Muscle layer of duodenum (tissue), 2 donors: ENCODE data around the gene ZNF646.

Experiments used
- H3K27ac ChIP-seq: one replicate; pipeline ENCODE4 v1.7.0; 2013; ENCODE audit warnings: mild to moderate bottlenecking, low read length
- H3K27me3 ChIP-seq: one replicate; pipeline ENCODE4 v1.7.0; 2013; ENCODE audit warnings: low read depth, mild to moderate bottlenecking, control low read depth, low read length
- H3K36me3 ChIP-seq, 2 donors: one replicate each; pipeline ENCODE4 v1.7.0; 2013; ENCODE audit warnings: low read length in 2 of 2, control low read depth in 1 of 2, mild to moderate bottlenecking in 1 of 2; ENCODE audit not compliant: insufficient read depth in 2 of 2, control insufficient read depth in 1 of 2
- H3K4me1 ChIP-seq, 2 donors: one replicate each; pipeline ENCODE4 v1.7.0; 2013; ENCODE audit warnings: low read length in 2 of 2, mild to moderate bottlenecking in 2 of 2, control low read depth in 1 of 2, moderate library complexity in 1 of 2; ENCODE audit not compliant: insufficient read depth in 2 of 2, control insufficient read depth in 1 of 2
- H3K4me3 ChIP-seq, 2 donors: one replicate each; pipeline ENCODE4 v1.7.0; 2013; ENCODE audit warnings: low read length in 2 of 2, low read depth in 1 of 2, mild to moderate bottlenecking in 1 of 2
- H3K9me3 ChIP-seq, 2 donors: one replicate each; pipeline ENCODE4 v1.7.0; 2013; ENCODE audit warnings: low read length in 2 of 2, control low read depth in 1 of 2, mild to moderate bottlenecking in 1 of 2; ENCODE audit not compliant: control insufficient read depth in 1 of 2
- donor health status: healthy.

ZNF646 gene

DNA sequence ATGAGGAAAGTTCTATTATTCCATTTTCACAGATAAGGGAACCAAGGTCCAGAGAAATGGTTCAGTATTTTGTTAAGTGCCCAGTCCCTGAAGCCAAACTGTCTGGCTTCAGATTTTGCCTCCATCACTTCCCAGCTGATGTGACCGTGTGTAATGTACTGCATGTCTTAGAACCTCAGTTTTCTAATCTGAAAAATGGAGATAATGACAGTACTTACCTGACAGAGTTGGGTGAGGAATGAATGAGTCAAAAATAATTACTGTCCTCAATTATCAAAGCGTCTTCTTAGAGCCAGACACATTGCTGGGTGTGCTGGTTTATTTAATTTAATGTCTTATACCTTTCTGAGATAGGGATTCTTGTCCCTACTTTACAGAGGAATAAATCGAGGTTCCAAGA, 6.9 kb upstream of the ZNF646 start:
- no peaks in the 10 kb centered on the region for H3K9me3 ChIP-seq
- H3K36me3 ChIP-seq, result peaks cover 0 to 8% of the 10 kb centered on the region in 2 donors
- H3K27me3 ChIP-seq, result no peaks in the 10 kb centered on the region
- H3K4me1 ChIP-seq, result peaks cover 7 to 17% of the 10 kb centered on the region in 2 donors
- no peak overlapping the region for H3K4me3 ChIP-seq
- no peak overlapping the region for H3K27ac ChIP-seq

- peak overlapping the region; percentile 99 for H3K4me3 ChIP-seq
- no peaks in the 10 kb centered on the region for H3K9me3 ChIP-seq
- peaks cover 2 to 15% of the 10 kb centered on the region in 2 donors for H3K36me3 ChIP-seq
- peaks cover 15 to 36% of the 10 kb centered on the region in 2 donors for H3K4me1 ChIP-seq
- no peaks in the 10 kb centered on the region for H3K27me3 ChIP-seq
- peak overlapping the region; percentile 91 for H3K27ac ChIP-seq
These were observed 2.4 kb upstream of the ZNF646 start for GRCh38 chr16:31071861-31072260.

- H3K27ac ChIP-seq, result peak overlapping the region; percentile 91
- no peaks in the 10 kb centered on the region for H3K9me3 ChIP-seq
- no peaks in the 10 kb centered on the region for H3K27me3 ChIP-seq
- peaks cover 15 to 36% of the 10 kb centered on the region in 2 donors for H3K4me1 ChIP-seq
- peak overlapping the region; percentile 99 for H3K4me3 ChIP-seq
- H3K36me3 ChIP-seq, result peaks cover 10 to 22% of the 10 kb centered on the region in 2 donors
These were observed 1.6 kb upstream of the ZNF646 start for GRCh38 chr16:31072540-31073141.

DNA sequence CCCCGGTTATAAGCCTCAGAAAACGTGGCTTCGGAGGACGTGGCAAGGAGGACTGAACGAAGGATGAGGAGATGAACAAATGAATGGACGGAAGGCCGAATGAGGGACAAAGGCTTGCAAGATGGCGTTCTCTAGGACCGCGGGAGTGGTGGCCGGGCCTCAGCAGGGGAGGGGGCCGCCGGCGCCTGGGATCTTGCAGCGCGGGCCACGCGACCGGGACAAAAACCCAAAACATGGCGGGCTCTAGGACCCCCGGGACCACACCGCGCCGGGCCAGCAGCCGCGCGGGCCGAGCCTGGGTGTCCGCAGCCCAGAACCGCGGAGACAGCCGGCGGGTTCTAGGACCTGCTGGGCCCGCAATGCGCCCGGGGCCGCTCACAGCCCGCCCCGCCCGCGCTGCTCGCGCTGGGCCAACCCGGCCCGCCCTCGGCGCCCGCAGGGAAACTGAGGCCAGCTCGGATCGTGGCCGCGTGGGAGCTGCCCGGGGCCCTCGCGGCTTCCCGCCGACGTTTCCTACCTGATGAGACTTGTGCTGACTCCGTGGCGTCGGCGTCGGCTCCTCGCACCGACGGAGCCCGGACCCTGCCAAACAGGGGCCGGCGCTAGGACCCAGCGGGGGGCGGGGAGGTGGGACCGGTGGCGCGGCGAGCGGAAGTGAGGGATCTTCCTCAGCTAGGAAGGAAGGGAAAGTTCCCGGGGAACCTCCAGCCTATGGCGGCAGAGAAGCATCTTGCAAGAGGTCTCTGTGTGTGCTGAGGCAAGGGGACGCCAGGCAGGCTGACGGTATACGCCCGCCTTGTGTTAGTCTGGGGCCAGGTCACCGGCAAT, 866 bp upstream of the ZNF646 start:
- Histone ChIP-seq H3K4me1 (peaks cover 15 to 36% of the 10 kb centered on the region in 2 donors), H3K27me3 (no peaks in the 10 kb centered on the region), H3K4me3 (peak overlapping the region; percentile 99), H3K9me3 (no peaks in the 10 kb centered on the region), H3K27ac (peak overlapping the region; percentile 91), H3K36me3 (peaks cover 12 to 30% of the 10 kb centered on the region in 2 donors)

- Histone ChIP-seq H3K9me3 (no peaks in the 10 kb centered on the region), H3K27ac (peak overlapping the region; percentile 91), H3K4me3 (peak overlapping the region; percentile 99), H3K27me3 (no peaks in the 10 kb centered on the region), H3K4me1 (peaks cover 15 to 36% of the 10 kb centered on the region in 2 donors), H3K36me3 (peaks cover 24 to 44% of the 10 kb centered on the region in 2 donors)
These were observed 577 bp downstream of the ZNF646 start for GRCh38 chr16:31074814-31075183.

DNA sequence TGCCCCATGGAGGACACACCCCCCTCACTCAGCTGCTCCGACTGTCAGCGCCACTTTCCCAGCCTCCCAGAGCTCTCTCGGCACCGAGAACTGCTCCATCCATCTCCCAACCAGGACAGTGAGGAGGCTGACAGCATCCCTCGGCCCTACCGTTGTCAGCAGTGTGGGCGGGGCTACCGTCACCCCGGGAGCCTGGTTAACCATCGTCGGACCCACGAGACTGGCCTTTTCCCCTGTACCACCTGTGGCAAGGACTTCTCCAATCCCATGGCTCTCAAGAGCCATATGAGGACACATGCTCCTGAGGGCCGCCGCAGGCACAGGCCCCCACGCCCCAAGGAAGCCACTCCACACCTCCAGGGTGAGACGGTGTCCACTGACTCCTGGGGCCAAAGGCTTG, 2.1 kb downstream of the ZNF646 start:
- no peaks in the 10 kb centered on the region for H3K9me3 ChIP-seq

GRCh38 chr16:31077024-31077423, 2.8 kb downstream of the ZNF646 start:
- Histone ChIP-seq H3K4me3 (no peak overlapping the region), H3K27ac (no peak overlapping the region), H3K27me3 (no peaks in the 10 kb centered on the region), H3K9me3 (no peaks in the 10 kb centered on the region), H3K36me3 (peaks cover 30 to 65% of the 10 kb centered on the region in 2 donors), H3K4me1 (peaks cover 11 to 36% of the 10 kb centered on the region in 2 donors)

More for the DNA sequence above, 2.1 kb downstream of the ZNF646 start:
- Histone ChIP-seq H3K27ac (no peak overlapping the region), H3K4me3 (no peak overlapping the region), H3K36me3 (peaks cover 30 to 59% of the 10 kb centered on the region in 2 donors), H3K27me3 (no peaks in the 10 kb centered on the region), H3K4me1 (peaks cover 15 to 37% of the 10 kb centered on the region in 2 donors)

DNA sequence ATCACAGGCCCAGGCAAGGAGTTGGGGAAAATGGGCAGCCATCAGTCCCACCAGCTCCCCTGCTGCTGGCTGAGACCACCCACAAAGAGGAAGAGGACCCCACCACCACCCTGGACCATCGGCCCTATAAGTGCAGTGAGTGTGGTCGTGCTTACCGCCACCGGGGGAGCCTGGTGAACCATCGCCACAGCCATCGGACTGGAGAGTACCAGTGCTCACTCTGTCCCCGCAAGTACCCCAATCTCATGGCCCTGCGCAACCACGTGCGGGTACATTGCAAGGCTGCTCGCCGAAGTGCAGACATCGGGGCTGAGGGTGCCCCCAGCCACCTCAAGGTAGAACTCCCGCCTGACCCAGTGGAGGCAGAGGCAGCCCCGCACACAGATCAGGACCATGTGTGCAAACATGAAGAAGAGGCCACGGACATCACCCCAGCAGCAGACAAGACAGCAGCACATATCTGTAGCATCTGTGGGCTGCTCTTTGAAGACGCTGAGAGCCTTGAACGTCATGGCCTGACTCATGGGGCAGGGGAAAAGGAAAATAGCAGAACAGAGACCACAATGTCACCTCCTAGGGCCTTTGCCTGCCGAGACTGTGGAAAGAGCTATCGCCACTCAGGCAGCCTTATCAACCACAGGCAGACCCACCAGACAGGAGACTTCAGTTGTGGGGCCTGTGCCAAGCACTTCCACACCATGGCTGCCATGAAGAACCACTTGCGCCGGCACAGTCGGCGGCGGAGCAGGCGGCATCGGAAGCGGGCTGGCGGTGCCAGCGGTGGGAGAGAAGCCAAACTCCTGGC, 3.6 kb downstream of the ZNF646 start:
- no peaks in the 10 kb centered on the region for H3K27me3 ChIP-seq
- H3K27ac ChIP-seq, result no peak overlapping the region
- H3K36me3 ChIP-seq, result peaks cover 30 to 70% of the 10 kb centered on the region in 2 donors
- H3K4me3 ChIP-seq, result no peak overlapping the region
- peaks cover 4 to 32% of the 10 kb centered on the region in 2 donors for H3K4me1 ChIP-seq
- H3K9me3 ChIP-seq, result no peaks in the 10 kb centered on the region

- peaks cover 30 to 74% of the 10 kb centered on the region in 2 donors for H3K36me3 ChIP-seq
- no peaks in the 10 kb centered on the region for H3K9me3 ChIP-seq
- peaks cover 4 to 30% of the 10 kb centered on the region in 2 donors for H3K4me1 ChIP-seq
- H3K27me3 ChIP-seq, result no peaks in the 10 kb centered on the region
- no peak overlapping the region for H3K4me3 ChIP-seq
- no peak overlapping the region for H3K27ac ChIP-seq
These were observed 4.5 kb downstream of the ZNF646 start for GRCh38 chr16:31078597-31079341.

DNA sequence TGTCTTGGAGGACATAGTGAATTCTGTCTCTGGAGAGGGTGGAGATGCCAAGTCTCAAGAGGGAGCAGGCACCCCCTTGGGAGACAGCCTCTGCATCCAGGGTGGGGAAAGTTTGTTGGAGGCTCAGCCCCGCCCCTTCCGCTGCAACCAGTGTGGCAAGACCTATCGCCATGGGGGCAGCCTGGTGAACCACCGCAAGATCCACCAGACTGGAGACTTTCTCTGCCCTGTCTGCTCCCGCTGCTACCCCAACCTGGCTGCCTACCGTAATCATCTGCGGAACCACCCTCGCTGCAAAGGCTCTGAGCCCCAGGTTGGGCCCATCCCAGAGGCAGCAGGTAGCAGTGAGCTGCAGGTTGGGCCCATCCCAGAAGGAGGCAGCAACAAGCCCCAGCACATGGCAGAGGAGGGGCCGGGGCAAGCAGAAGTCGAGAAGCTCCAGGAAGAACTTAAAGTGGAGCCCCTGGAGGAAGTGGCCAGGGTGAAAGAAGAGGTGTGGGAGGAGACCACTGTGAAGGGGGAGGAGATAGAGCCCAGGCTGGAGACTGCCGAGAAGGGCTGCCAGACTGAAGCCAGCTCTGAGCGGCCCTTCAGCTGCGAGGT, 5.2 kb downstream of the ZNF646 start:
- H3K9me3 ChIP-seq, result no peaks in the 10 kb centered on the region
- H3K4me1 ChIP-seq, result peaks cover 4 to 29% of the 10 kb centered on the region in 2 donors
- H3K27ac ChIP-seq, result no peak overlapping the region
- no peaks in the 10 kb centered on the region for H3K27me3 ChIP-seq
- H3K4me3 ChIP-seq, result no peak overlapping the region
- H3K36me3 ChIP-seq, result peaks cover 30 to 73% of the 10 kb centered on the region in 2 donors
